Placental epithelial cell (primary cell): ENCODE data around the gene CFP. TPM values are rescaled to one million over a fixed set of nuclear protein-coding genes. Genes with fewer than 3 reads are reported as not detected.

Experiments used
- small RNA-seq: library from RNA; depleted of rRNA; stranded (forward); fragments of <200 nt; gene quantifications from one replicate; pipeline ENCODE3, GENCODE V24; 2012
- total RNA-seq: library from RNA; depleted of rRNA; stranded (reverse); fragments of >200 nt; gene quantifications from 2 replicates; pipeline ENCODE4 v1.2.3, GENCODE V29; 2012

CFP gene
- total RNA-seq = under 0.01 TPM in 1 of 2 replicates, not detected in the other

GRCh38 chrX:47629419-47630200, at the start of gene CFP:
Gene CFP, minus strand, starts transcription at chrX:47629930. Its CDS starts 86 bp downstream, at chrX:47629844.

GRCh38 chrX:47658684-47659420, 29.1 kb upstream of the CFP start, which contains the start of gene UXT:
Gene UXT, minus strand, starts transcription at chrX:47659180. Its CDS starts 253 bp downstream, at chrX:47658927.

GRCh38 chrX:47650164-47651042, 20.7 kb upstream of the CFP start, which contains the start of gene ELK1:
Gene ELK1, minus strand, starts transcription at chrX:47650563. Its CDS starts 9,122 bp downstream, at chrX:47641441.

GRCh38 chrX:47619486-47620302, 10.0 kb downstream of the CFP start, which contains the start of gene SYN1:
Gene SYN1, minus strand, starts transcription at chrX:47619857. Its CDS starts 129 bp downstream, at chrX:47619728.

GRCh38 chrX:47581731-47582647, 47.7 kb downstream of the CFP start, which contains the start of gene TIMP1:
Gene TIMP1, plus strand, starts transcription at chrX:47582436. Its CDS starts 980 bp downstream, at chrX:47583416.

Small RNA genes lying within 50 kb of the gene (small RNA-seq; reads per million reads assigned to genes)
- not detected for gene MIR4769

Other genes with a start within 250 kb of the CFP start
- gene ZNF41, start 146.7 kb downstream of the CFP start, total RNA-seq = 7.5 and 9.0 TPM in 2 replicates
- 16.5 and 35.2 TPM in 2 replicates for gene ARAF, start 68.7 kb downstream of the CFP start, total RNA-seq
- 62.6 and 76.9 TPM in 2 replicates for gene TIMP1, start 47.5 kb downstream of the CFP start, total RNA-seq
- not detected in 2 replicates for gene SYN1, start 10.1 kb downstream of the CFP start, total RNA-seq
- gene ELK1, start 20.6 kb upstream of the CFP start, total RNA-seq = 9.8 and 15.0 TPM in 2 replicates
- 86.6 and 111 TPM in 2 replicates for gene UXT, start 29.2 kb upstream of the CFP start, total RNA-seq
- gene ZNF81, start 207.0 kb upstream of the CFP start, total RNA-seq = 4.7 and 5.3 TPM in 2 replicates